Heart left ventricle (tissue), 16 donors: ENCODE results near the gene HDGFL2. TPM values are rescaled to one million over a fixed set of nuclear protein-coding genes. Genes with fewer than 3 reads are reported as not detected.

Experiments
- ATAC-seq, 4 donors: fragments of 200-7000 bp; cut with Tn5 transposase; one replicate each; pipeline ENCODE4 v1.9.1; 2020 to 2022; ENCODE audit warnings: moderate library complexity in 4 of 4, mild to moderate bottlenecking in 3 of 4, moderate number of reproducible peaks in 1 of 4
- DNase-seq, 5 donors: peaks; one replicate each; pipeline ENCODE4 v3.0.0-alpha.2; 2020
- H3K27ac ChIP-seq, 12 donors: fragments of 200-600 bp; sonication (generic) in 4 of 12; one replicate each; pipeline versions ENCODE4 v1.5.0 to v1.8.0; 2016 to 2022; ENCODE audit warnings: mild to moderate bottlenecking in 2 of 12
- H3K27me3 ChIP-seq, 9 donors: fragments of 200-600 bp; sonication (generic) in 2 of 9; one replicate each; pipeline versions ENCODE4 v1.5.1 to v1.8.0; 2016 to 2022; ENCODE audit warnings: mild to moderate bottlenecking in 3 of 9
- H3K36me3 ChIP-seq, 9 donors: fragments of 200-600 bp; sonication (generic) in 2 of 9; one replicate each; pipeline versions ENCODE4 v1.5.0 to v1.8.0; 2018 to 2022; ENCODE audit warnings: mild to moderate bottlenecking in 2 of 9
- H3K4me1 ChIP-seq, 12 donors: fragments of 200-600 bp; sonication (generic) in 4 of 12; one replicate each; pipeline versions ENCODE4 v1.5.0 to v1.8.0; 2016 to 2022; ENCODE audit warnings: mild to moderate bottlenecking in 3 of 12
- H3K4me3 ChIP-seq, 12 donors: fragments of 200-600 bp; sonication (generic) in 4 of 12; one replicate each; pipeline versions ENCODE4 v1.5.0 to v1.8.0; 2017 to 2022; ENCODE audit warnings: mild to moderate bottlenecking in 9 of 12, moderate library complexity in 4 of 12
- H3K9me3 ChIP-seq, 12 donors: fragments of 200-600 bp; sonication (generic) in 4 of 12; one replicate each; pipeline versions ENCODE4 v1.5.0 to v1.8.0; 2016 to 2022; ENCODE audit warnings: mild to moderate bottlenecking in 1 of 12
- CTCF ChIP-seq, 12 donors: fragments of 200-600 bp; sonication (generic) in 4 of 12; IDR thresholded peaks; one replicate each; pipeline versions ENCODE4 v1.5.0 to v1.8.0; 2018 to 2022; ENCODE audit warnings: antibody characterized with exemption in 12 of 12, mild to moderate bottlenecking in 5 of 12
- POLR2A ChIP-seq, 2 donors: fragments of 450-650 bp; IDR thresholded peaks; one replicate each; pipeline ENCODE4 v1.6.1; 2017; ENCODE audit warnings: antibody characterized with exemption in 2 of 2, mild to moderate bottlenecking in 2 of 2, moderate library complexity in 2 of 2
- WGBS, 4 donors: extraction: QIAGEN DNeasy Blood & Tissue Kit in 2 of 4; methylation state at CpG; one replicate each; pipeline versions ENCODE4 v1.1.5 to v1.1.7; 2013 to 2018; 5-methylcytosine and 5-hydroxymethylcytosine counted together
- intact Hi-C, 10 donors: fragments of 100-400 bp; cut with DNase I; formaldehyde crosslinking; loops; one replicate each; pipeline versions ENCODE4 v1.11.1 to v1.14.2; 2022
- polyA plus RNA-seq, 2 donors: library from polyadenylated mRNA; stranded (reverse); fragments of 200-250 nt; gene quantifications; one replicate each; pipeline ENCODE4 v1.2.3, GENCODE V29; 2013
- total RNA-seq, 9 donors: library from RNA; depleted of rRNA in 2 of 9; stranded (reverse); fragments of >200 nt in 2 of 9; fragmentation: NEBNext Ultra II Directional in 3 of 9; extraction: Animal tissue kit (Norgen Biotek cat#: 25700) in 3 of 9; gene quantifications; one replicate each; pipeline versions ENCODE4 v1.1.0 to v1.2.4, GENCODE V29; 2016 to 2023
- donor health status: ischemic (EF 13 %, LVEDD 7.1; RV severe dilation, severe dysfunction).
- donor health status: healthy with polysubstance abuse.
- donor health status: DM: no; HTN: yes; CAD: no.
- donor health status: DM: no; HTN: no; CAD: no.
- donor health status: ischemic (EF 25% LVEDD 6.9; RV normal size, moderate dysfunction).
- donor health status: ischemic (EF 25% LVEDD 5.7; RV mildly dilated, moderate dysfunction).
- donor health status: healthy.
- donor health status: DM: yes; HTN: yes; CAD: no.
- donor health status: ischemic (EF 35%, LVEDD 5.7; RV mildly dilated, moderate dysfunction).
- donor health status: nonischemic (EF 11% LVEDD 7.7; RV severe dilation, severe dysfunction).
- donor health status: DM: yes; HTN: yes; CAD: no.
- donor health status: PGD.
- donor health status: ischemic (EF 29% LVEDD 5.4; RV normal size, mild dysfunction).
- donor health status: nonischemic (EF 23%, LVEDD 6.1; RV moderate dilation, normal function).

HDGFL2 gene
- total and polyA plus RNA-seq, 11 donors = 20.8 to 235 (median 30.7) TPM

DNA sequence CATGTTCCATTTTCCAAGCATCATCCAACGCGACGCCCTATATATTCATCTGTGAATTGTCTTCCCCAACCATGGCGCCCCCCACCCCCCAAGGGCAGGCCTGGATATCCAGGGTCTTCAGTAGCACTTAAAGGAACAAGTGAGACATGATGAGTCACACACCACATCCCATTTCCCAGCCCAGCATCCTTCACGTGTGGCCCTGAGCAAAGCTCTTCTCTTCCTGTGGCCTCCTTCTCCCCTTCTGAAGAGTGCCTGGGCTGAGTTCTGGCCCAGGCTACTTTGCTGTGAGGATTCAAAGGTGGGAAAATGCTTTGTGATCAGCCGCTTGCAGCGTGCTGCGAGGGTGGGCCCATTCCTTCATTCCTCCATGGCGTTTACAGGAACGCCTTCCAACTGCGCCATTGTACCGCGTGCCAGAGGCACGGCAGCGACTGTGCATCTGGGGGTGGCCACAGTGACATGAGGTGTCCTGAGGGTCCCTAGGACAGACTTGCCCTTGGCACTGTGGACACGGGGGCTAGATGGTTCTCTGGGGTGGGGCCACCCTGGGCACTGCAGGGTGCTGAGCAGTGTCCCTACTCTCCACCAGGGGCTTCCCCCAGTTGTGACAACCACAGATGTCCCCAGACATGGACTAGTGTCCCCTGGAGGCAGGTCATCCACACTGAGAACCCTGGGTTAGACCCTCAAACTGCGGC lies 34.5 kb downstream of the HDGFL2 start:
- WGBS, 4 donors = 85 to 89% (median 86%) methylated on average over 15 to 17 of the region's 17 CpGs
- Histone ChIP-seq H3K36me3 (peaks cover 0 to 74% (median 51%) of the 10 kb centered on the region in 9 donors), H3K27ac (peak overlapping the region in 1 of 12 donors; percentile 60), H3K4me1 (peaks cover 0 to 18% (median 0%) of the 10 kb centered on the region in 12 donors), H3K4me3 (no peak overlapping the region), H3K9me3 (no peaks in the 10 kb centered on the region), H3K27me3 (no peaks in the 10 kb centered on the region)
- DNase-seq (no peak), ATAC-seq (no peak)
- TF ChIP-seq CTCF (IDR thresholded peaks at IDR 0.05) (no peak), POLR2A (IDR thresholded peaks at IDR 0.05) (no peak)
- intact Hi-C loops = no loop called here

- 56 to 85% (median 68%) methylated on average over 11 to 12 of the region's 12 CpGs for WGBS, 4 donors
- H3K36me3 ChIP-seq = peaks cover 0 to 70% (median 46%) of the 10 kb centered on the region in 9 donors
- peak in 2 of 5 donors; percentile 12 to 18 for DNase-seq
- H3K4me3 ChIP-seq = no peak overlapping the region
- H3K27me3 ChIP-seq = no peaks in the 10 kb centered on the region
- no peaks in the 10 kb centered on the region for H3K9me3 ChIP-seq
- TF ChIP-seq CTCF (IDR thresholded peaks at IDR 0.05) = no peak
- TF ChIP-seq POLR2A (IDR thresholded peaks at IDR 0.05) = no peak
- H3K4me1 ChIP-seq = peaks cover 0 to 23% (median 0%) of the 10 kb centered on the region in 12 donors
- ATAC-seq = no peak
- H3K27ac ChIP-seq = peak overlapping the region in 1 of 12 donors; percentile 60
- intact Hi-C loops = no loop called here
These were observed 35.0 kb downstream of the HDGFL2 start for GRCh38 chr19:4507150-4507452.

- Histone ChIP-seq H3K27ac (peak overlapping the region in 1 of 12 donors; percentile 60), H3K9me3 (no peaks in the 10 kb centered on the region), H3K27me3 (no peaks in the 10 kb centered on the region), H3K36me3 (peaks cover 0 to 69% (median 39%) of the 10 kb centered on the region in 9 donors), H3K4me1 (peaks cover 0 to 25% (median 0%) of the 10 kb centered on the region in 12 donors), H3K4me3 (no peak overlapping the region)
- TF ChIP-seq CTCF (IDR thresholded peaks at IDR 0.05) = no peak
- TF ChIP-seq POLR2A (IDR thresholded peaks at IDR 0.05) = no peak
- intact Hi-C loops = no loop called here
- DNase-seq = peak in 1 of 5 donors; percentile 5
- no peak for ATAC-seq
- WGBS, 4 donors = 73 to 79% (median 78%) methylated on average over 15 to 17 of the region's 17 CpGs
These were observed 35.7 kb downstream of the HDGFL2 start for GRCh38 chr19:4507804-4508203.

GRCh38 chr19:4508698-4509097 lies 36.6 kb downstream of the HDGFL2 start:
- Histone ChIP-seq H3K4me3 (no peak overlapping the region), H3K4me1 (peaks cover 0 to 27% (median 0%) of the 10 kb centered on the region in 12 donors), H3K27ac (peak overlapping the region in 1 of 12 donors; percentile 60), H3K36me3 (peaks cover 0 to 61% (median 31%) of the 10 kb centered on the region in 9 donors), H3K9me3 (no peaks in the 10 kb centered on the region), H3K27me3 (no peaks in the 10 kb centered on the region)
- DNase-seq (peak in 2 of 5 donors; percentile 8 to 18), ATAC-seq (no peak)
- 81 to 94% (median 93%) methylated on average over 11 to 21 of the region's 21 CpGs for WGBS, 4 donors
- intact Hi-C loops = no loop called here
- TF ChIP-seq CTCF (IDR thresholded peaks at IDR 0.05) = no peak
- no peak for TF ChIP-seq POLR2A (IDR thresholded peaks at IDR 0.05)
